Cerebellar nuclear complex (tissue), 1 donor: ENCODE measurements around the gene ZNRF3.

Experiments used
- DNase-seq, 2 experiments: peaks; one replicate each; lab custom pipeline; 2025; lab: John Stamatoyannopoulos, UW

The ZNRF3 gene

GRCh38 chr22:29009148-29009547, 125.8 kb downstream of the ZNRF3 start:
- no peak for DNase-seq

DNA sequence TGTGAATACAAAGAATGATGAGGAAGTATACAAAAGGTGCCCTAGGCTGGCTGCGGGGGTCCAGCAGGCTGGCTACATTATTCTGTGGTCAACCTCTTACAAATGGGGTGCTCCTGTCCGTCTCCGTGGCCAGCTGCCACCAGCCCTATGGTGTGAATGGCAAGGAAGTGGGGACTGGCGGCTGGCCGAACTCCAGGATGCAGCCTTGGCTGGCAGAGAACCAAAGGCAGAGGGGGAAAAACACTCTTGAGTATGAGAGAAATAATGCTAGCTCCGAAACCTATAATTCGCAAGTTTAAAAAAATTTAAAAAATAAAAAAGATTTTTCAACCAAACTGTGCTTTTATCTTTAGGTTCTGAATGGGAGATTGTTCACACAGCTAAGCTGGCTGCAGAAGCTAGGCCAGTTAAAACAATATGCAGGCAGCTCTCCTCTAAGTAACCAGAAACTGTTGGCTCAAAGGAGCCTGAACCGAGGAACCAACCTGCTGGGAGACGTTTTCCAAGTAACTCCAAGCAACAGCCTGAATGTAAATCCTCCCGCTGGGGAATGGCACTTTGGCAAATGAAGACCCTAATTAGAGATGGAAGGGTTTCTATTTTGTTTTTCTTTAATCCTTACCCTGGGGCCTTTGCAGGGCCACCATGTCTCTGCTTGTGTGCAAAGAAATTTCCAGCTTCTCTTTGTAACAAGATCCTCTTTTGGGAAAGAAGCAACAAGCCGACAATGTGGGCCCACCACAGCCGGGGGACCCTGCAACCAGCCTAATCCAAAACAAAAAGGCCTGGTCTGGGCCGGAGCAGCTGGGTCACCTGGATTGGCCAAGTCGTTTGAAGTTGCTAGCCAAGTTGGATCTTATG, 128.1 kb downstream of the ZNRF3 start:
- DNase-seq = peak in 1 of 2 experiments; percentile 9

GRCh38 chr22:29012101-29012433, 128.7 kb downstream of the ZNRF3 start:
- no peak for DNase-seq

DNA sequence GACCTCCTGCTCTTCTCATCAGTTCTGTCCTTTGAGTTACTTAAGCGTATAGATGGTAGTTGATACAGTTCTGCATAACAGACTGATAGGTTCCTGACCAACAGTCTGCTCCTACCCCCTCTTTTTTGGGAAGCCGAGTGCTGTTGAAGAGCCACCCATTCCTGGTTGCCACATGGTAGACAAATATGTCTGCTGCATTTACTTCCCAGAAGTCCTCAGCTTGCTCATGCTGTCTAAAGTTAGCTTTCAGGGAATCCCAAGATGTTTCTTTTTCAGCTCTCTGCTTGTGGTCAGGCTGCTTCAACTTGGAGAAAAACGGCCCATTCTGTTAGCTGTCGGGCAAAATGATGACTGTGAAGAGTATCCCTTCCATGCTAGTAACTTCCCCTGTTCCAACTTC, 129.6 kb downstream of the ZNRF3 start:
- DNase-seq = no peak

GRCh38 chr22:29014293-29014692, 130.9 kb downstream of the ZNRF3 start:
- no peak for DNase-seq

DNA sequence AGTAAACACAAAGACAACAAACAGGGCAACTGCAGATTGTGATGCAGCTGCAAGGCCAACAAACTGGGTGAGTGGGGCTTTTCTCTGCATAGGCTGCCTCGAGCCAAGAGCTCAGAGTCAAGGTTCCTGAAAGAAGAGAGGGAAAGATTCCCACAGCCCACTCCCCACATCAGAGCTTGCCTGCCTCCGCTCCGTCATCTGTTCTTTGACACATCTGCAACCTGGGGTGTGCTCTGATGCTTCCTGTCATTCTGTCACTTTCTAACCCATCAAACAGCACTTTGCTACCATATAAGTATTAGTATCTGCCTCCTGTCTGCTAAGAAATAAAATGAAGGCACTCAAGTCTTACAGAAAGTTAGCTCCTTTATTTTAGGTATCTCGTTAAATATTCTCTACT, 131.4 kb downstream of the ZNRF3 start:
- no peak for DNase-seq

DNA sequence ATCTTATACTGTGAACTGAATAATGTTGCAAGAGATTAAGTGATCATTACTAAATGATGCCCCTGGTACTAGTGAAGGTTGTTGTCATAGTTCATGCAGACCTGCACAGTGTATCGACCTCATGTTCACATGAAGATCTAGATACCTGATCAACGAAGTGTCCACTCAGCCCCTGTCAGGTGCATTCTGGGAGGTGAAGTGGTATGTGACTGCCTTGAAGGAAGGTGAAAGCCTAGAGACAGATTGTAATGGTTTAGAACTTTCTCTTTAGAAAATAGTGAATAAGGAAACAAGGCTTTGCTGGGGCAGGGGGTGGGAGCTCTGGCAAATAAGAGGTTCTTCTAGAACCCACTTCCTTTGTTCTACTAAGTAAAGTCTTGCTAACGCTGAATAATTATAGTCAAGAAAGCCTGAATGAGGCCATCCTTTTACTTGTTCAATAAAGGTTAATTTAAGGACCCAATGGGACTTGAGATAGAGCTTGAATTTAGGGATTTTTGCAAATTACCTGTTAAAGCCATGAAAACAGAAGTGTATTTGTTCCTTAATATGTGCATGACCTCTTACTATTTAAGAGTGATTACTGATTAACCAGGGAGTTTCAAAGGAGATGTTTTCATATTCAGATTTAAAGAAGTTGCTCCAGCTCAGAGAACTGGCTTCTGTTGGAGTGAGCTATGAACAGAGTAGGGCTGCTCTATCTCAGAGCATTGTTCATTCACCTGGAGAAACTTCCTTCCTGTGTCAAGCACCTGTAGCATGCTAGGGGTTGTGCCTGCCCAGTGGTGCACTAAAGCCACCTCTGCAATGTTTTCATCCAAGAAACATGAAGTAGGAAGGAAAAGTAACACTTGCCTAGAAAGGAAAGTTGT, 132.9 kb downstream of the ZNRF3 start:
- no peak for DNase-seq

- DNase-seq = no peak
Measured at GRCh38 chr22:29018293-29019189, 135.2 kb downstream of the ZNRF3 start.

DNA sequence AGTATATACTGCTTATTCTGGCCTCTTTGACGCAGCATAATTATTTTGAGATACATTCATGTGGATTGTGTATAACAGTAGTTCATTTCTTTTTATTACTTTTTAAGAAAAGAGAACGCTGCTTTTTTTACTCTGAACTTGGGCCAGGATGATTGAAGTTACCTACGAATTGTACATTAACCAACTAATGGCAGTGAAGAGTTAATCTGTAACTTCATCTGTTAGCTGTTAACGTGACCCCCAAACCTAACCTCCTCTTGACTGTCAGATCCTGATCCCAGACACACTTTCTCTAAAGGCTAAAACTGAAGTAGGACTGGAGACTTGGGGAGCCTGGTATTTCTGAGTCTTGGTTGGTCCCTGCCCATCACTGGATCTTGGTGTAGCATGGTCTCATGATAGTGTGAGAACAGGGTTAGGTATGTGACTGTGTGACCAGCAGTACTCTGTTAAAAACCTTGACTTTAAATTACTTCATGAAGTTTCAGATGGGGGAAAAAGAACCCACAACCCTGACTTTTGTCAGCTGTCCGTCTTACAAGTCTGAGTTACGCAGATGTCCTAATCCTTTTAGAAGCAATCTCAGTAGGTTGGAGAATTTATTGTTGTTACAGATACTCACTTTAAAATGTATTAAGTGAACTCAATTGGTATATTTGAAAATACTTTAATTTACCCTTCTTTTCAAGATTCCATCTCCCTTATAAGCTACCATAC, 138.9 kb downstream of the ZNRF3 start:
- no peak for DNase-seq

DNA sequence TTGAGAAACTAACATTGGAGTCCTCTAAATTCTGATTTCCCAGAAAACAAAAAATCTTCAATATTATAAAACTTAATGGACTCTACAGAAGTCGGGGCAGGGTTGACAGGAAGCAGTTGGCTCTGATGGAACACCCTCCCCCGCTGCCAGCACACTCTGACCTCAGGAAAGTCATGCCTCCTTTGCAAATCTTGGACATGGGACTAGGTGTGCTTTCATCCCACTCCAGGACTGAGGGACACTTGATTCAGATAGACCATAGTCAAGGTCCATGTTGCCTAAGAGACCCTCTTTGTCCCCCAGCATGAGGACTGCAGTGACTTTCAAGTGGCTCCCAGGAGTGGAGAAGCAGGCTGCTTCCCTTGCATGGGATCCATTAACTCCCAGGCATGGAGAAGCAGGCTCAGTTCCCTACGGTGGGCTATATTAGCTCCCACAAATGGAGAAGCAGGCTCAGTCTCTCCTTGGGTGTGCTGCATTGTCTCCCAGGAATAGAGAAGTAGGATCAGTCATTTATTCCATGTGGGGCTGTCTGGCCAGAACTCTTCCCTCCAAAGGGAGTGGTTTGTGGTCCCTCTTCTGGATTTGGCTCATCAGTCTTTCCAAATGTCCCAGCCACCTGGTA, 139.9 kb downstream of the ZNRF3 start:
- no peak for DNase-seq

DNA sequence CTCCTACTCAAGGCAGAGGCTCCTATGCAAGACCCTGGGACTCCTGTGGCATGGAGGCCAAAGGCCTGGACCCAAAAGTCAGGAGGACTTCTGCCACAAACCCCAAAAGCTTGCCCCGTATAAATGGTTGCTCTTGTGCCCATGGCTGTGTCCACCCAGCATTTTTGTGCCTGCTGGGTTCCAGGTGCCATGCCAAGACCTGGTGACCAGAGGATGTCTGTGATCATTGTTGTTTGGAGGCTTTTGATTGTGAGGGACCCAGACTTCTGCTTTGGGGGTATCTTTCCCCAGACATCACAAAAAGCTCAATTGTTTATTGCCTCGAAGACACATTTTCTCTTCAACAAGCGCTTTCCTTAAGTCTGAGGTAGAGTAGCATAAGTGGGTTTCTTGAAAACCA, 143.2 kb downstream of the ZNRF3 start:
- DNase-seq = no peak

DNA sequence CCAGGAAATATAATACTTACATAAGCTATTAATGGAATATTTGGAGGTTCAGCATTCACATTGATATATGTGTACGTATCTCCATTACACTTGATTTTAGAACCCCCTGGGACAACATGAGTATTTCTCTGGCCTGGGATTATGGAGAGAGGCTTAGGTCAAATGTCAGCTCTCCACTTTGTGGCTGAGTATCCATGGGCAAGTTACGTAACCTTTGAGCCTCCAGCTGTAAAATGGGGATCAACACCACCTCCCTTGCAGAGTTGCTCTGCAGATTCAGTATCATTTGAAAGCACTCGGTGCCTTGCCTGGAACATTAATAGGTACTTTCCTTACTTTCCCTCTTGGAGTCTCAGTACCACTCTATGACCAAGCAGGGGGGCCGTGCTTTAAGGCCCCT, 145.1 kb downstream of the ZNRF3 start:
- DNase-seq = no peak

DNA sequence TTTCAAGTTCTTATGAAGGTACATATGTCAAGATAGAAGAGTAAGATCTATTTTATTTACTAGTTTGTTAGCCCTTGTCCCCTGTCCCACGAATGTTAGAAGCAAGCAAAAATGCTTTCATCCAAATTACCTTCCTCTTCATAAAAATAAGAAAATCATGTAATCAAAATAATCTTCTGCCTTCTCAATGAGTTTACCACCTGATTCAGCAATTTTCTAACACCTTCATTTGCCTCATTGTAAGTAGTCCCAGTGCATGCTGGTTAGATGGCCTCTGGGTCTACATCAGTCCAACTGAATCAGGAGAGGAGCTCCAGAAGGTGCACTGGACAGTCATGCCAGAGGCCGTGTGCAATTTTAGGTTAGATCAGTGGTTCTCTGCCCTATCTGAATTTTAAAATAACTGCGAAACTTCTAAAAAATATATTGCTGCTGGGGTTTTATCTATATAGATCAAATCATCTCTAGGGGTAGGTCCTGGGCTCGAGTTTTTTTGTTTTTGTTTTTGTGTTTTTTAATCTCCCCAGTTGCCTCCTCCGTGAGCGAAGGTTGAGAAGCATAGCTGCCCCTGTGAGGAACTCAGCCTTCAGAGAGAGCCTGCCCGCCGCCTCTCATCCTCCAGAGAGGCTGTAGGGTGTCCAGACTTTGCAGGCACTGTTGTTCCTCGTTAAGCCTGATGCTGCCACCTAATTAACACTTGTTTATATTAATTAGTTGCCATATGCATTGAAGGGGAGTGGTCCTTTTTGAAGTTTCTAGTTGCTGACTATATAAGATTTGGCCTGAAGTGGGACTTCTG, 146.0 kb downstream of the ZNRF3 start:
- no peak for DNase-seq

GRCh38 chr22:29030016-29030617, 146.7 kb downstream of the ZNRF3 start:
- no peak for DNase-seq

- peak in 1 of 2 experiments; percentile 28 for DNase-seq
Measured at GRCh38 chr22:29030618-29031226, 147.3 kb downstream of the ZNRF3 start.

GRCh38 chr22:29031227-29032011, 148.0 kb downstream of the ZNRF3 start:
- DNase-seq = no peak

GRCh38 chr22:29032014-29032475, 148.7 kb downstream of the ZNRF3 start:
- no peak for DNase-seq

GRCh38 chr22:29032584-29032983, 149.2 kb downstream of the ZNRF3 start:
- no peak for DNase-seq
